Endodermal cell (in vitro differentiated cells): ENCODE measurements around the gene CERS6. TPM values are rescaled to one million over a fixed set of nuclear protein-coding genes. Genes with fewer than 3 reads are reported as not detected.

Source experiments
- DNase-seq: peaks from one replicate; pipeline ENCODE4 v3.0.0-alpha.2; 2017
- H3K27ac ChIP-seq: 2 replicates; pipeline ENCODE4 v1.5.1; 2013; ENCODE audit warnings: mild to moderate bottlenecking, low read depth, low read length, moderate library complexity
- H3K27me3 ChIP-seq: 2 replicates; pipeline ENCODE4 v1.6.1; 2013; ENCODE audit warnings: mild to moderate bottlenecking, low read length, moderate library complexity; ENCODE audit not compliant: insufficient read depth, control insufficient read depth, poor library complexity, severe bottlenecking
- H3K36me3 ChIP-seq: 2 replicates; pipeline ENCODE4 v1.7.0; 2013; ENCODE audit warnings: mild to moderate bottlenecking, low read length, moderate library complexity; ENCODE audit not compliant: control insufficient read depth, insufficient read depth
- H3K4me1 ChIP-seq: one replicate; pipeline ENCODE4 v1.7.0; 2013; ENCODE audit warnings: low read length; ENCODE audit not compliant: control insufficient read depth, insufficient read depth
- H3K4me3 ChIP-seq: 2 replicates; pipeline ENCODE4 v1.5.1; 2013; ENCODE audit warnings: mild to moderate bottlenecking, low read length, moderate library complexity
- H3K9ac ChIP-seq: 2 replicates; pipeline ENCODE4 v1.6.1; 2013; ENCODE audit warnings: mild to moderate bottlenecking, low read length, moderate library complexity; ENCODE audit not compliant: poor library complexity, severe bottlenecking; ENCODE audit errors: extremely low read depth
- H3K9me3 ChIP-seq: 2 replicates; pipeline ENCODE4 v1.6.1; 2013; ENCODE audit warnings: mild to moderate bottlenecking, low read length, moderate library complexity; ENCODE audit not compliant: control insufficient read depth
- H3K27ac Mint-ChIP-seq: 2 replicates; pipeline ENCODE4 v1.8.0; 2020; ENCODE audit warnings: mixed read lengths
- H3K27me3 Mint-ChIP-seq: 2 replicates; pipeline ENCODE4 v1.8.0; 2021; ENCODE audit warnings: mild to moderate bottlenecking, mixed read lengths; ENCODE audit not compliant: insufficient read depth
- H3K36me3 Mint-ChIP-seq: 2 replicates; pipeline ENCODE4 v1.8.0; 2020; ENCODE audit warnings: low read depth, mixed read lengths
- H3K4me1 Mint-ChIP-seq: 2 replicates; pipeline ENCODE4 v1.8.0; 2020; ENCODE audit warnings: mixed read lengths
- H3K4me3 Mint-ChIP-seq: 2 replicates; pipeline ENCODE4 v1.8.0; 2020; ENCODE audit warnings: mild to moderate bottlenecking, moderate library complexity, mixed read lengths
- H3K9me3 Mint-ChIP-seq: 2 replicates; pipeline ENCODE4 v1.8.0; 2020; ENCODE audit warnings: mild to moderate bottlenecking, mixed read lengths
- WGBS, 2 experiments: methylation state at CpG; one replicate each; pipeline versions ENCODE4 v1.1.5 to v1.1.7; 2013; ENCODE audit warnings: missing lambda C conversion rate in 2 of 2, mixed read lengths in 1 of 2; ENCODE audit not compliant: insufficient coverage in 1 of 2, insufficient read length in 1 of 2; 5-methylcytosine and 5-hydroxymethylcytosine counted together
- total RNA-seq, 2 donors: library from RNA; stranded (reverse); fragmentation: NEBNext Ultra II Directional in 1 of 2; extraction: Animal tissue kit (Norgen Biotek cat#: 25700) in 1 of 2; gene quantifications; 2 replicates in 1 of 2; 3 replicates in 1 of 2; pipeline ENCODE4 v1.2.1, GENCODE V29; 2021
- TF ChIP-seq, protein P1 (sequence below): fragments of 200-600 bp; sonication (generic); conservative IDR thresholded peaks from 2 replicates; pipeline ENCODE4 v1.5.0; 2021; ENCODE audit warnings: antibody characterized with exemption, mild to moderate bottlenecking

Gene CERS6
- total RNA-seq, 2 donors from 2014 or later = 41.3 to 52.0 TPM

- H3K27ac ChIP-seq = no peak overlapping the region
These were observed 131.2 kb downstream of the CERS6 start for GRCh38 chr2:168587307-168587706.

DNA sequence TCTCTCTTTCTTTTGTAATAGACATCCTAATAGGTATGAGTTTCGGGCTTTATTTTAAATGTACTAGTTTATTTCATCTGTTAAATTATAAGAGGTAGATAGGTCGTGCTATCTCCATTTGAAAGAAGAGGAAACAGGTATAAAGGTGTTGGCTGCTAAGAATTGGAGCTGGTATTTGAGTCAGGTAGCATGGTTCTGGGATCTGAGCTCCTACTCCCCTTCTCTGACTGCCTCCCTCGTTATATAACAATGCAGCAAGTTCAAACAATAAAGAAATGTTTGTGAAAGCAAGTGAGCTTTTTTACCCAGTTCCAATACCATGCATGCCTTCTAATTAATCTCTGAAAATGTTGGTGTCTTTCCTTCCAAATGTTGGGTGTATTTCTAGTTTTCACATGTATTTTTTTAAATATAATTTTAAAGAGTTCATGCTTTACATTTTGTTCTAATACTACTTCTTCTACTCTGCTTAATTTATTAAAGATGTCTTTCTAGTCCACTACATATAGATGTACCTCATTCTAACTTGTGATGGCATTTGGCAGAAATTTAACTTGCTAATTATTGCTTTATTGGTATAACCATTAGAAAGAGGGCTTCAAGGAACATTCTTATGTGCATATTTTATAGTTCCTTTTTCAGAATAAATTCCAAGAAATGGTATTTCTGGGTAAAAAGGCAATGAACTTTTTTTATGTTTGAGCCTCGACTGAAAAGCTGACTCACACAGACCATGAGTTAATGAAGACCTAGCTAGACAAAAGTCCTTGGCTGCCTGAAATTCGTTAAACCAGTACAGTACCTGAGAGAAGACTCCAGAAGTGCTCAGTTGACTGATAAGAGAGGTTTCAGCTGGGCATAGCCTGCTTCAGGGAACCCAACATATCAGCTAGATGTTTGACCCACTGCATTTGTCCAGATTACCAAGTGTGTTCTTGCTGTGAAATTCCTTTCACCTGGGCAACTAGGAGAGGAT, 133.5 kb downstream of the CERS6 start:
- Mint-ChIP-seq H3K36me3 (peaks cover 3% of the 10 kb centered on the region), H3K4me3 (no peak overlapping the region), H3K4me1 (peaks cover 33% of the 10 kb centered on the region), H3K27ac (no peak overlapping the region), H3K27me3 (no peaks in the 10 kb centered on the region), H3K9me3 (no peaks in the 10 kb centered on the region)
- 49 to 70% methylated on average over 2 to 4 of the region's 5 CpGs for WGBS, 2 experiments
- Histone ChIP-seq H3K4me3 (no peak overlapping the region), H3K27me3 (no peaks in the 10 kb centered on the region), H3K9me3 (no peaks in the 10 kb centered on the region), H3K27ac (no peak overlapping the region), H3K36me3 (no peaks in the 10 kb centered on the region), H3K9ac (no peak overlapping the region), H3K4me1 (no peaks in the 10 kb centered on the region)
- DNase-seq = no peak
- TF ChIP-seq, protein P1, sequence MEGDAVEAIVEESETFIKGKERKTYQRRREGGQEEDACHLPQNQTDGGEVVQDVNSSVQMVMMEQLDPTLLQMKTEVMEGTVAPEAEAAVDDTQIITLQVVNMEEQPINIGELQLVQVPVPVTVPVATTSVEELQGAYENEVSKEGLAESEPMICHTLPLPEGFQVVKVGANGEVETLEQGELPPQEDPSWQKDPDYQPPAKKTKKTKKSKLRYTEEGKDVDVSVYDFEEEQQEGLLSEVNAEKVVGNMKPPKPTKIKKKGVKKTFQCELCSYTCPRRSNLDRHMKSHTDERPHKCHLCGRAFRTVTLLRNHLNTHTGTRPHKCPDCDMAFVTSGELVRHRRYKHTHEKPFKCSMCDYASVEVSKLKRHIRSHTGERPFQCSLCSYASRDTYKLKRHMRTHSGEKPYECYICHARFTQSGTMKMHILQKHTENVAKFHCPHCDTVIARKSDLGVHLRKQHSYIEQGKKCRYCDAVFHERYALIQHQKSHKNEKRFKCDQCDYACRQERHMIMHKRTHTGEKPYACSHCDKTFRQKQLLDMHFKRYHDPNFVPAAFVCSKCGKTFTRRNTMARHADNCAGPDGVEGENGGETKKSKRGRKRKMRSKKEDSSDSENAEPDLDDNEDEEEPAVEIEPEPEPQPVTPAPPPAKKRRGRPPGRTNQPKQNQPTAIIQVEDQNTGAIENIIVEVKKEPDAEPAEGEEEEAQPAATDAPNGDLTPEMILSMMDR = no peak

More at GRCh38 chr2:168587307-168587706, 131.2 kb downstream of the CERS6 start:
- H3K27me3 Mint-ChIP-seq = no peaks in the 10 kb centered on the region
- no peaks in the 10 kb centered on the region for H3K27me3 ChIP-seq
- H3K9me3 ChIP-seq = no peaks in the 10 kb centered on the region
- no peak for DNase-seq
- TF ChIP-seq, protein P1 = no peak
- peaks cover 22% of the 10 kb centered on the region for H3K4me1 Mint-ChIP-seq
- no peak overlapping the region for H3K4me3 ChIP-seq
- H3K36me3 Mint-ChIP-seq = peaks cover 3% of the 10 kb centered on the region
- WGBS, 2 experiments = 95% methylated on average over 2 of the region's 2 CpGs; no CpG with 5 or more reads in 1 of the 2 experiments
- H3K9me3 Mint-ChIP-seq = no peaks in the 10 kb centered on the region
- no peak overlapping the region for H3K9ac ChIP-seq
- no peak overlapping the region for H3K4me3 Mint-ChIP-seq
- no peaks in the 10 kb centered on the region for H3K4me1 ChIP-seq
- no peaks in the 10 kb centered on the region for H3K36me3 ChIP-seq
- H3K27ac Mint-ChIP-seq = no peak overlapping the region

DNA sequence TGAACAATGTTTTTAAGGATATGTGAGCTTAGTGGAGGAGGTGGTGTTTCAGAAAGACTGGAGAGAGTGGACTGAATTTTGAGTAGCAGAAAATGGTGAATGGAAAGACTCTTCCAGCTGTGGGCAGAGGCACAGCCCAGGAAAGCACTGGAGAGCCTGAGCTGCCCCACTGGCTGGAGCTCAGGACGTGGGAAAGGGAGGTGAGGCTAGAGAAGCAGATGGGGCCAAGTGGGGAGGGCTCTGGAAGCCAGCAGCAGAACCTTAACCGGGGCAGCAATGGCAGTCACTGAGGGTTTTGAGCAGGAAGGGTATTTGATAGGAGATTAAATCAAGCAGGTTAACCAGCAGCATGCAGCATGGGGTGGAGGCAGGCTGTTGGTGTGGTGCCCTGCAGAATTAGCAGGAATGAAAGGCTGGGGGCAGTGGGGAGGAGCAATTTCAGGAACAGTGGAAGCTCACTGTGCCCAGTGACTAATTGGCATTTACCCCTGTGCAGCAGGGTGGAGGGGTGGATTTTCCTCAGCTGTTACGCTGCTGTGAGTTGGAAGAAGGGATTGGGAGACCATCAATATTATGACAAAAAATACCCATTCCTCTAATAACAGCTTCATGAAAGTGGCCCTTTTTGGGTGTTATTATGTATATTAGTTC, 136.2 kb downstream of the CERS6 start:
- peaks cover 1% of the 10 kb centered on the region for H3K4me1 ChIP-seq
- no peak overlapping the region for H3K9ac ChIP-seq
- H3K27ac ChIP-seq = no peak overlapping the region
- no peaks in the 10 kb centered on the region for H3K27me3 ChIP-seq
- Mint-ChIP-seq H3K27me3 (no peaks in the 10 kb centered on the region), H3K4me3 (no peak overlapping the region), H3K9me3 (no peaks in the 10 kb centered on the region), H3K27ac (peak overlapping the region; percentile 38), H3K36me3 (peaks cover 3% of the 10 kb centered on the region), H3K4me1 (peaks cover 37% of the 10 kb centered on the region)
- DNase-seq = no peak
- 77 to 82% methylated on average over 2 of the region's 3 CpGs for WGBS, 2 experiments
- no peaks in the 10 kb centered on the region for H3K9me3 ChIP-seq
- no peak overlapping the region for H3K4me3 ChIP-seq
- TF ChIP-seq, protein P1 = no peak
- no peaks in the 10 kb centered on the region for H3K36me3 ChIP-seq
